ENCODE results near the gene CSNK1G1.

Gene CSNK1G1

DNA sequence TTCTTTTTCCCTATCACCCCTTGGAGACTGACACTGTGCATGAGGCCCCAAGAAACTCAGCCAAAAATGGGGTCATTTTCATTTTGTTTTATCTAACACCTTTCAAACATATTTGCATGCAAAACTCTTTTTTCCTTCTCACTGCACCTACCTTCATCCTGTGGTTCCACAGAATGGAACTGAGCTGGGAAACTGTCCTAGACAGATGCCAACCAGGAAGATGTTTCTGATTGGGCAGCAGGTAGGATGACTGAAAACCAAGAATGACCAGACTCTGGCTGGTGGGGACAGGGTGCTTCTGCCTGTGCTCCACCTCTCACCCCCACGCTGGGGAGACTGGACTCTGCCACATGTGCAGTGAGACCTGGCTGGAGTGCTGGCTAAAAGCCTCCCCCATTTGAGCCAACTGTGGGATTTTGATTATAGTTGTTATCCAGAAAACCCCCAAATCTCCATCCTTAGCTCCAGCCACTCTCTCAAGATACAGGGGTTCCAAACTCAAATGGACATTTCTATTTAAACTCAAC, 198.3 kb downstream of the CSNK1G1 start:
- no peak for DNase-seq (ENCODE audit: low read depth in 1 of 2, low spot score in 1 of 2)
- in situ Hi-C loops (cut with HindIII; ENCODE audit: low pct_unique_long_range_greater_than_20kb, low sequenced_read_pairs), result no loop called here
- no peak for TF ChIP-seq JUND (IDR thresholded peaks at IDR 0.05; ENCODE audit: low read depth)

DNA sequence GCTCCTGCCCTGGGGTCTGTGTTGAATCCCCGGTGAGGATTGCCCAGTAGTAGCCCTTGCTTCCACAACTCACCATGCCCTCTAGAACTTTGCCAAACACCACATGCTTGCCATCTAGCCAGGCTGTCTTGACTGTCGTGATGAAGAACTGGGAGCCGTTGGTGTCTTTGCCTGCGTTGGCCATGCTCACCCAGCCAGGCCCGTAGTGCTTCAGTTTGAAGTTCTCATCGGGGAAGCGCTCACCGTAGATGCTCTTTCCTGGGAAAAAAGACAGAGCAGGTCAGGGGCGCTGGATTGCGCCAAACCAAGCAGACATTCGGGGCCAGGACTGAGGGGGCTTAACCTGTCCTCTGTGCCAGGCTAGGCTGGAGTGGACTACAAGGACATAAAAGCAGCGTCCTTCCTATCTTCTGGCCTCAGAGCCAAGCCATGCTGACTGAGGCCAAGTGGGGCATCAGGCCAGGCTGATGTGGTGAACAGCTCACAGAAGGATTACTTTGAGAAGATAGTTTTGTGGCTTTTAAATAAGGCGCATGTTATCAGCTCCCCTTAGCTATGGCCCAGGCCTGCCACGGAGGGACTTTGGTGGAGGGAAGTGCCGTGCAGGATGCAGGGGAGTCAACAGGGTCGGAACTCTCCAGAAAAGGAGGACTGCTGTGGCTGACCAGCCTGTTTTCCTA, 199.2 kb downstream of the CSNK1G1 start:
- in situ Hi-C loops (cut with HindIII; ENCODE audit: low pct_unique_long_range_greater_than_20kb, low sequenced_read_pairs), result no loop called here

DNA sequence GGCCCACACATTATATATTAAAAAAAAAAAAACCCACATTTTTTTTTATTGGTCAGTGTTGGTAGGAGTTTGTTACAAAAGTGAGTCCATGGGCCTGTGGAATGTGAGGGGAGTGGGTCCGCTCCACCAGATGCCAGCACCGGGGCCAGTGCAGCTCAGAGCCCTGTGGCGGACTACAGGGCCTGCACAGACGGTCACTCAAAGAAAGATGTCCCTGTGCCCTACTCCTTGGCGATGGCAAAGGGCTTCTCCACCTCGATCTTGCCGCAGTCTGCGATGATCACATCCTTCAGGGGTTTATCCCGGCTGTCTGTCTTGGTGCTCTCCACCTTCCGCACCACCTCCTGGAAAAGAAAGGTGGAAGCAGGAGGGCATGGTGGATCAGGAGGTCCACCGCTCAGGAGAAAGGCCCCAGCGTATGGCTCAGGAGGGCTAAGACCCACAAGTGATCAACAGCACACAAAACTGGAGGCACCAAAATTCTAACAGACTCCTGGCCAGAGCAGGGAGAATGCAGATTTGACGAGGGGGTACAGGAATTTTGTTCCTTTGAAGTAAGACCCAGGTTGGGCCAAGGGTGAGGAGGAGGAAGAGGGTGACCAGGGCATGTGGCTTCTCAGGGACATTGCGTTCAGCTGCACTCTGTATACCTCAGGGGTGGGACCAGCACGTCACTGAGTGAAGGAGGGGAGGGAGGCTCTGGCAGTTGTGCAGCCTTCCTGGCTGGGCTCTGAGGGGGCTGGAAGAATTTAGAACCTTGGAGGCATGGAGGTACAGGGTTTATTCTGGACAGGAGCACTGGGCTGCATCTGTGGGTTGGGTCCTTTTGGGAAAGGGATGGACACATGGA, 199.9 kb downstream of the CSNK1G1 start:
- TF ChIP-seq JUND (IDR thresholded peaks at IDR 0.05; ENCODE audit: low read depth), result no peak
- in situ Hi-C loops (cut with HindIII; ENCODE audit: low pct_unique_long_range_greater_than_20kb, low sequenced_read_pairs), result no loop called here
- DNase-seq (ENCODE audit: low read depth in 1 of 2, low spot score in 1 of 2), result no peak

More for the DNA sequence above, 199.2 kb downstream of the CSNK1G1 start:
- TF ChIP-seq JUND (IDR thresholded peaks at IDR 0.05; ENCODE audit: low read depth), result no peak
- DNase-seq (ENCODE audit: low read depth in 1 of 2, low spot score in 1 of 2), result no peak

DNA sequence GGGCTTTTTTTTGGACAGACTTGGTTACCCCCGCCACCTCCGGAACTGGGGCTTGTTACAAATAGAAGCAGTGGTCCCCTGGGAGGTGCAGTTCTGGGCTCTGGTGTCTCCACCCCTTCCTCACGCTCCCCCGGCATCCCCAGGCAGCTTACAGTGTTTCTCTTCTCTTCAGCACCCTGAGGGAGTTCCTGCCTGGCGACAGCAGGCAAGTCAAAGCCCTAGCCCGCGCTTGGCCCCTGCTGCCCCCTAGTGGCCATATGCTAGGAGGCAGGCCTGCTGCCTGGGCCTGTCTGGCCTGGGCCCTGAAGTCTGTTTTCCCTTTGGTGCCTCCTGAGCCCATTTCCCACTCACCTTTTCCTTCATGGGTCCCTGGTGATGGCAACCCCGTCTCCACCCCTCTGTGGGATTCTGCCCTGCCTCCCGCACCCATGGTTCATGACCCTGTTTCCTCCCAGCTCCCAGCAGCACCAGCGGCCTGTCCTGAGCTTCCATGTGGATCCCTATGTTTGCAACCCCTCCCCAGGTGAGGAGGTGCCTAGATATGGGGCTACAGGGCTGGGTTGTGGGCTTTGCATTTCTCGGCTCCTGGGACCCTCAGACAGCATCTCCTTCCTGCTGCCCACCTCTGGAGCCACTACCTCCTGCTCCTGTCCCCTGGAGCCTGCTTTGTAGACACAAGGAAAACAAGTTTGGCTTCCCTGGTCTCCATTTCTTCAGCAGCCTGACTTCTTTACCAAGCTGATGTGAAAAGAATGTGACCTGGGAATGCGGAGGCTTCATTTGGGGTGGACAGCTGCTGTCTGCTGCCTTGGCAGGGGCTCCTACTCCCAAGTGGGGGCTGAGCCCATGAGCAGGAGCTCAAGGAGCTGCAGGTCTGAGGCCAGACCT, 202.2 kb downstream of the CSNK1G1 start:
- peak; percentile 90 to 96 for DNase-seq (ENCODE audit: low read depth in 1 of 2, low spot score in 1 of 2)
- in situ Hi-C loops (cut with HindIII; ENCODE audit: low pct_unique_long_range_greater_than_20kb, low sequenced_read_pairs), result no loop called here
- TF ChIP-seq JUND (IDR thresholded peaks at IDR 0.05; ENCODE audit: low read depth), result no peak

DNA sequence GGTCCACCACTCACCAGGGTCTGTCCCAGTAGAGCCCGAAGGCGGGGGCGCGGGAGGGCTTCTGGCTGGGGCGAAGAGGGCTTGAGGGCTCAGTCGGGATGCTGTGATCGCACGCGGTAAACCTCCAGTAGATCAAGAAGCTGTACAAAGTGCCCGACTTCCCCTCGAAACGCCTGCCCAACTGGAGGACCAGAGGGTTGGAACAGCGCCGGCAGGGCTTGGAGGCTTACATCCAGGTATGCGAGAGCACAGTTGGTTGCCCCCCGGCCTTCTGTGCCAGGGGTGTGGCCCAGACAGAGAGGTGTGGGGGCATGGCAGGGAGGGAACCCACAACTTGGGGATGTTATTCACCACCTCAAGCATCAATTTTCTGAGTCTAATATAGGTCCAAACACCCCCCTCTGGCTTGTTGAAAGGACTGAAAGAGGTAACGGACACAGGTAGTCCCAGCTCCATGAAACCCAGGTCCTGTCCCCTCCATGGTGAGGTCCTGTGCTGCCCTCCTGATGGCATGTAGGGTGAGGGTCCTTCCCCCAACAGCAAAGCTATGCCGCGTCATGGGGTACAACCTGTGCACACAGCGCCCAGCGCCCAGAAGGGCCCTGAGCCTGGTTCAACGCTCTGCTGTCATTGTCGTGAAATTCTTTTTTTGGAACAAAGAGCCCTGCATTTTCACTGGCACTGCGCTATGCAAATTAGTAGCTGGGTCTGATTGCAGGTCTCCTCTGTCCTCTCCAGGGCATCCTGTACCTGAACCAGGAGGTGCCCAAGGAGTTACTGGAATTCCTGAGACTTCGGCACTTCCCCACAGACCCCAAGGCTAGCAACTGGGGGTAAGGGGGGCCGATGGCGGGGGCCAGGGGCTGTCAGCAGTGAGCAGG, 203.2 kb downstream of the CSNK1G1 start:
- in situ Hi-C loops (cut with HindIII; ENCODE audit: low pct_unique_long_range_greater_than_20kb, low sequenced_read_pairs), result no loop called here
- no peak for TF ChIP-seq JUND (IDR thresholded peaks at IDR 0.05; ENCODE audit: low read depth)
- DNase-seq (ENCODE audit: low read depth in 1 of 2, low spot score in 1 of 2), result no peak

DNA sequence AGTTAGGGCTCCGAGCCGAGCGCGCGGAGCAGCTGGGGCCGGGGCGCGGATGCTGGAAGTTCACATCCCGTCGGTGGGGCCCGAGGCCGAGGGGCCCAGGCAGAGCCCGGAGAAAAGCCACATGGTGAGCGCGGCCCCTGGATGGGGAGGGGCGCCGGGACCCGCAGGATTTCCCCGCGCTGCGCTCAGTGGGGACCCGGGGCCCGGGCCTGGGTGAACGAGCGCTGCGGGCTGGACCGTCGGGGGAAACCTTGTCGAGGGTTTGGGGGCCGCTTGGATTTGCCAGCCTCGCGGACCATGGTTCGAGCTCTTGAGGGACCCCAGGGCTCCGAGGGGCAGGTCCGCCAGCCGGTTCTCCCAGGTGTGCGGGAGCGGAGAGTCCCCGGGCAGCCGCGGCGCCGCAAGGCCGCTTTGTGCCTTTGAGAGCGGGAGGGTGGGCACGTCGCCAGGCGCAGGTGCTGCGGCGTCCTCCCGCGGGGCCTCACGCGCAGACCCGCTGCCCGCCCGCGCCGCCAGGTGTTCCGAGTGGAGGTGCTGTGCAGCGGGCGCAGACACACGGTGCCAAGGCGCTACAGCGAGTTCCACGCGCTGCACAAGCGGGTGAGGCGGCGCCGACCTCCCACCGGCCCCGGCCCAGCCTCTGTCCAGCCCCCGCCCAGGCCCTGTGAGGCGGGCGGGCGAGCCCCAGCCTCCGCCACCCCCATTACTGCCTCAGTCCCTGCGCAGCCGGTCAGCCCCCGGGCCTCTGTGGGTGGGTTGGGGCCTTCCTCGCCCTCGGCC, 204.1 kb downstream of the CSNK1G1 start, which contains the start of gene SNX22:
Gene SNX22 (plus strand): TSS at position 5 of the 780 bp plus-strand sequence. CDS start 45 bp downstream, at position 50.
- no peak for TF ChIP-seq JUND (IDR thresholded peaks at IDR 0.05; ENCODE audit: low read depth)
- in situ Hi-C loops (cut with HindIII; ENCODE audit: low pct_unique_long_range_greater_than_20kb, low sequenced_read_pairs), result no loop called here
- DNase-seq (ENCODE audit: low read depth in 1 of 2, low spot score in 1 of 2), result peak; percentile 38 to 51

DNA sequence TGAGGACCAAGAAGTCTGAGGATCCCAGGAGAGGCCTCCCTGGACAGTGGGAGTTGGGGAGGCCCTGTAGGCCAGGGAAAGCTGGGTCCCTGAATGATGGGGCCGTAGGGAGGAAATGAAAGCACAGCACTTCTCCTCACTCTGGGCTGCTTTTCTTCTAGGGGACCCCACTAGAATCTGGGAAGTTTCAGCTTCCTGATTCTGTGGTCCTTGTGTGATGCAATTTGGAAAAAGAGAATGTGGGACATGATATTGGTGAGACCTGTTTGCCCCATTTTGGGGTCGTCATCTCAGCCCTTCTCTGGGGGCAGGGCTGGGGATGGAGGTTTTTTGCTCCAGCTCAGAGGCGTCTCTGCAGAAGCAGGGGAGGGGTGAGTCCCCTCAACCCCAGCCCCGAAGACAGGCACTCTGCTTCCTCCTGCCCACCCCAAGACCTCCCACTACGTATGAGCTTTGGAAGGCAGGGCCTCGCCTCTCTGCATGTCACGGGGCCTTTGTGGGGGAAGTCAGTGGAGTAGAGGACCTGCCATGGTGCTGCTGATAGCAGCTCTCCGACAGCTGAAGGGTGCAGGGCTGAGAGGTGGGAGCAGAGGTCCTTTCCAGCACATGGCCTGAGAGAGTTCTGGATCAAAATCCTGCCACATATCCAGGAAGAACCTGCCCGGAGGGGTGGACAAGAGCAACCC, 205.9 kb downstream of the CSNK1G1 start:
- no peak for DNase-seq (ENCODE audit: low read depth in 1 of 2, low spot score in 1 of 2)
- no peak for TF ChIP-seq JUND (IDR thresholded peaks at IDR 0.05; ENCODE audit: low read depth)
- in situ Hi-C loops (cut with HindIII; ENCODE audit: low pct_unique_long_range_greater_than_20kb, low sequenced_read_pairs), result no loop called here

DNA sequence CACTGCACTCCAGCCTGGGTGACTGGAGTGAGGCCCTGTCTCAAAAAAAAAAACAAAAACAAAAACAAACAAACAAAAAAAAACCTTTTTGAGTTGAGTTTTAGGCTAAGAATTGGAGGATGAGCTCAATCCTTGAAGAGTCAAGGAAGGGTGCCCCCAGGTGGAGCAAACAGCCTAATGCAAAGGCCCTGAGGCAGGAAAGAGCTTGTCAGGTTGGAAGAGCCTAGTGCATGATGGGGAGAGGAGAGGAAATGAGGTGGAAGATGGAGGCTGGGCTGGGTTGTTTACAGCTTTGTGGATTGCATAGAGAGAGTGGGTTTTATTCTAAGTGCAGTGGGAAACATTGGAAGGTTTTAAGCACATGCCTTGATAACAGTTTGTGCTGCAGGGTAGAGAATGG, 206.5 kb downstream of the CSNK1G1 start:
- no peak for TF ChIP-seq JUND (IDR thresholded peaks at IDR 0.05; ENCODE audit: low read depth)
- DNase-seq (ENCODE audit: low read depth in 1 of 2, low spot score in 1 of 2), result peak in 1 of 2 experiments; percentile 61
- in situ Hi-C loops (cut with HindIII; ENCODE audit: low pct_unique_long_range_greater_than_20kb, low sequenced_read_pairs), result no loop called here

DNA sequence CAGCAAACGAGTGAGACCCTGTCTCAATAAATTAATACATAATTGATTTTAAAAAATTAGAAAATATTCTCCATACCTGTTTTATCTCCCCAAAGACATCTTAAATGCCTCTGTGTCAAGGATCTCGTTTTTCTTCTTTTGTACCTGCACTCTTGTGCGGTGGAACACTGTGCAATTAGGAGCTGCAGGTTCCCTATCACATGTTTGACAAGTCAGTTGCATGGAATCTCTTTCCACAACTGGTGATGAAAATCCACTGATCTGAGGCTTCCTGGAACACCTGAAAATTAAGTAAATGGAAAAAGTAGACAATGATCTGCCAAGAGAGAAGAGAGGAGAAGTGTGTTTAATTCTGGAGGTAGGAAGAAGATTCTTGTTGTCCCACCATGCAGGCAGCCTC, 207.4 kb downstream of the CSNK1G1 start:
- no peak for TF ChIP-seq JUND (IDR thresholded peaks at IDR 0.05; ENCODE audit: low read depth)

DNA sequence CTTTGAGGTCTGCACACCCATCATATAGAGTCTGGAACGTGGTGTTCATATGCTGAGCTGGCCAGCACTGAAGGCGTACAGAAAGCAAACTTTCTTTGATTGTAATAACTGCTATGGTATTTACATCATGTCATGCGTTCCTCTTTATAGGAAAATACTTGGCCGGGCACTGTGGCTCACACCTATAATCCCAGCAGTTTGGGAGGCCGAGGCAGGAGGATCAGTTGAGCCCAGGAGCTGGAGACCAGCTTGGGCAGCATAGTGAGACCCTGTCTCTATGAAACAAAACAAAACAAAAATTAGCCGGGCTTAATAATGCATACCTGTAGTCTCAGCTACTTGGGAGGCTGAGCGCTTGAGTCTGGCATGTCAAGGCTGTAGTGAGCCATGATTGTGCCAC, 207.8 kb downstream of the CSNK1G1 start:
- no peak for DNase-seq (ENCODE audit: low read depth in 1 of 2, low spot score in 1 of 2)
- in situ Hi-C loops (cut with HindIII; ENCODE audit: low pct_unique_long_range_greater_than_20kb, low sequenced_read_pairs), result no loop called here
- no peak for TF ChIP-seq JUND (IDR thresholded peaks at IDR 0.05; ENCODE audit: low read depth)

More for the DNA sequence above, 207.4 kb downstream of the CSNK1G1 start:
- in situ Hi-C loops (cut with HindIII; ENCODE audit: low pct_unique_long_range_greater_than_20kb, low sequenced_read_pairs), result no loop called here
- no peak for DNase-seq (ENCODE audit: low read depth in 1 of 2, low spot score in 1 of 2)

All from T47D (cell line).